ENCODE data around the gene DCLK1.

DCLK1 gene

GRCh38 chr13:36124236-36124822 is 6.9 kb downstream of the DCLK1 start:
- no peak overlapping the region for H3K4me3 ChIP-seq (ENCODE audit: low read length)
- TF ChIP-seq CTCF (conservative IDR thresholded peaks at IDR 0.05; ENCODE audit: low read length): no peak
- peak; percentile 60 for DNase-seq (ENCODE audit: low read depth)

- H3K4me3 ChIP-seq (ENCODE audit: low read length): no peak overlapping the region
- no peak for TF ChIP-seq CTCF (conservative IDR thresholded peaks at IDR 0.05; ENCODE audit: low read length)
- DNase-seq (ENCODE audit: low read depth): no peak
Observed at GRCh38 chr13:36115306-36115705, 15.9 kb downstream of the DCLK1 start.

GRCh38 chr13:36114233-36114632 is 16.9 kb downstream of the DCLK1 start:
- DNase-seq (ENCODE audit: low read depth): no peak
- no peak overlapping the region for H3K4me3 ChIP-seq (ENCODE audit: low read length)
- TF ChIP-seq CTCF (conservative IDR thresholded peaks at IDR 0.05; ENCODE audit: low read length): no peak

GRCh38 chr13:36108954-36109353 is 22.2 kb downstream of the DCLK1 start:
- no peak for TF ChIP-seq CTCF (conservative IDR thresholded peaks at IDR 0.05; ENCODE audit: low read length)
- no peak overlapping the region for H3K4me3 ChIP-seq (ENCODE audit: low read length)
- DNase-seq (ENCODE audit: low read depth): no peak

GRCh38 chr13:36108342-36108741 is 22.8 kb downstream of the DCLK1 start:
- H3K4me3 ChIP-seq (ENCODE audit: low read length): no peak overlapping the region
- no peak for TF ChIP-seq CTCF (conservative IDR thresholded peaks at IDR 0.05; ENCODE audit: low read length)
- no peak for DNase-seq (ENCODE audit: low read depth)

GRCh38 chr13:36107521-36107920 is 23.7 kb downstream of the DCLK1 start:
- H3K4me3 ChIP-seq (ENCODE audit: low read length): no peak overlapping the region
- no peak for DNase-seq (ENCODE audit: low read depth)
- TF ChIP-seq CTCF (conservative IDR thresholded peaks at IDR 0.05; ENCODE audit: low read length): no peak

- DNase-seq (ENCODE audit: low read depth): no peak
- no peak overlapping the region for H3K4me3 ChIP-seq (ENCODE audit: low read length)
- TF ChIP-seq CTCF (conservative IDR thresholded peaks at IDR 0.05; ENCODE audit: low read length): no peak
Observed at GRCh38 chr13:36105726-36106125, 25.5 kb downstream of the DCLK1 start.

All from AG10803 (cell line).